ENCODE data around the gene LHX3.

DNA sequence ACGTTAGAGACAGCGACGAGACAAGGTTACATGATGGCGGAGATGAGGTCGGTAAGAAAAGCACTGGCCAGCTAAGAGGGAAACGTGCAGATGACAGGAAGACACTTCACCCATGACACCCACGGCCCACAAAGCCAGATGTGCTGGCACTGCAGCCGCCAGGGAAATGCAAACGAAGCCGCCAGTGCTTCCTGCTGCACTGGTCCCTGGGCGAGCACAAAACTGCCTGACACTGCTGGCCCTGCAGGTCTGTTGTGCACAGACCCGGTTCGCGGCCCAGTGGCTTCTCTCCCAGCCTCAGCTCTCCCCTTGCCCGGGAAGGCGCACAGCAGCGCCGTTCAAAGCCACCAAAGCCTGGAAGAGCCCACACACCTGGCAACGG is 20.4 kb upstream of the LHX3 start:
- no peak for TF ChIP-seq EP300 (IDR thresholded peaks at IDR 0.05; ENCODE audit: borderline replicate concordance in 1 of 2, low read depth in 2 of 2, low read length in 2 of 2)
- TF ChIP-seq CTCF (IDR thresholded peaks at IDR 0.05; ENCODE audit: control extremely low read depth in 1 of 3, insufficient read depth in 1 of 3, low read depth in 1 of 3, low read length in 3 of 3): no peak
- TF ChIP-seq CBX5 (IDR thresholded peaks at IDR 0.05; ENCODE audit: low read depth, low read length): no peak
- no peak for TF ChIP-seq YY1 (IDR thresholded peaks at IDR 0.05; ENCODE audit: low read depth, low read length)
- no peak for TF ChIP-seq SUZ12 (IDR thresholded peaks at IDR 0.05; ENCODE audit: low read length)
- no peak for TF ChIP-seq KDM5A (IDR thresholded peaks at IDR 0.05; ENCODE audit: low read length)
- no peak for TF ChIP-seq USF2 (IDR thresholded peaks at IDR 0.05; ENCODE audit: low read length)
- TF ChIP-seq POLR2A (IDR thresholded peaks at IDR 0.05; ENCODE audit: control extremely low read depth in 1 of 2, low read depth in 2 of 2, low read length in 2 of 2): no peak
- TF ChIP-seq TAF1 (IDR thresholded peaks at IDR 0.05; ENCODE audit: low read depth, low read length): no peak
- TF ChIP-seq SIN3A (conservative IDR thresholded peaks at IDR 0.05 in 1 of 2, IDR thresholded peaks at IDR 0.05 in 1 of 2; ENCODE audit: low read depth in 1 of 2, low read length in 2 of 2): no peak
- TF ChIP-seq, protein P1, sequence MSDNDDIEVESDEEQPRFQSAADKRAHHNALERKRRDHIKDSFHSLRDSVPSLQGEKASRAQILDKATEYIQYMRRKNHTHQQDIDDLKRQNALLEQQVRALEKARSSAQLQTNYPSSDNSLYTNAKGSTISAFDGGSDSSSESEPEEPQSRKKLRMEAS (IDR thresholded peaks at IDR 0.05): no peak

Data from H1 (cell line).